GM19240 (cell line): Measurements from ENCODE around the gene CHRD.
"Not testable (repeated sequence)": the region's sequence is repeated elsewhere in the genome, so short reads cannot be mapped to it uniquely, and the experiment has no call there.

Source experiments
- DNase-seq: peaks from one replicate; pipeline ENCODE4 v3.0.0; 2011; ENCODE audit warnings: low spot score; ENCODE audit not compliant: insufficient read length

Gene CHRD

DNA sequence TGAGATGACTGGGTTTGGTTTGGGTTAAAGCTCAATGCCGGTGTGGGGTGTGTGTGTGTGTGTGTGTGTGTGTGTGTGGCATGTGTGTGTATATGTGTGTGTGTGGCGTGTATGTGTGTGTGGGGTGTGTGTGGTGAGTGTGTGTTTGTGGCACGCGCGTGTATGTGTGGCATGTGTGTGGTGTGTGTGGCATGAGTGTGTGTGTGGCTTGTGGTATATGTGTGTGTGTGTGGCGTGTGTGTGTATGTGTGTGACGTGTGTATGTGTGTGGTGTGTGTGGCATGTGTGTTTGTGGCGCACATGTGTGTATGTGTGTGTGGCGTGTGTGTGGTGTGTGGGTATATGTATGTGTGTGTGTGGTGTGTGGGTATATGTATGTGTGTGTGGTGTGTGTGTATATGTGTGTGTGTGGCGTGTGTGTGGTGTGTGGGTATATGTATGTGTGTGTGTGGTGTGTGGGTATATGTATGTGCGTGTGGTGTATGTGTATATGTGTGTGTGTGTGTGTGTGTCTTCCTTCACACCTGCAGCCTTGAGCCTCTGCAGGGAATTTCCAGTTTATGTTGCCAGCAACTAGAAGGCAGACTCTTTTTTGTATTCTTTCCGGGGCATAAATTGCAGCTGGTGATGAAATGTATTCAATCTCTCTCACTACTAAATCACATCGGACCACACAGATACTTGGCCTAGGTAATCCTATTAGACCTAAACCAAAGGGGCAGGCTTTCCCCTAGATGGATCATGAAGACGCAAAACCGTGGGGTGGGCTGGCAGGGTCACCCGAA lies 34.8 kb downstream of the CHRD start:
- no peak for DNase-seq

DNA sequence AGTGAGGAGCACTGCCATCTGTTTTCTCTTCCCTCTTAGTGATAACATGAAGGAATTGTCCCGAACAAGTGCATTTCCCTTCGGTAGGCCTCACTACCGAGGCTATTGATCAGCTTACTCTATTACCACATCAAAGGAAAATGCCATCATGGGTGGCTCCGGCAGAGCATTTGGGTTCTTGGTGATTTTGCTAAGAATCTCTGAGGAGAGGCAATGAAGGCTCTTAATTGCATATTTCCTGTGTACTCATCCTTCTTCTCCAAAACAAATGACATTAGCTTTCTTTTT lies 35.3 kb downstream of the CHRD start:
- DNase-seq = no peak

GRCh38 chr3:184417619-184418327 lies 37.9 kb downstream of the CHRD start:
- peak; percentile 57 for DNase-seq

DNA sequence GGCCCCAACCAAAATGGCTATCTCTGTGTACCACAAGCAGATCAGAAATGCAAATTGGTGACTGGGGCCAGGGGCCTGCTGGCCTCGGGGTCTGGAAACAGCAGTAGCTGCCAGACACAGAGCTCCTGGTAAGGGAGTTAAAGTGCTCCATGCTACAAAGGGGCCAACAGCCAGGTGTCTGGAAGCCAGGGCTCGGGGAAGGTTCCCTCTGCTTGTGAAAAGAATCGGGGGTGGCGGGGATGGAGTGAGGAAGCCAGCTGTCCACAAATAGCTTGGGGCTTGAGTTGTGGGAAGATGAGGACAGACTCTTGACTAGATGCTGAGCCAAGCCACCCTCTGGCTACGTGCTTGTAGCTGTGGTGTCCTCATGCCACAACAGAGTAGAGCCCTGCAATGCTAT lies 39.3 kb downstream of the CHRD start:
- no peak for DNase-seq

DNA sequence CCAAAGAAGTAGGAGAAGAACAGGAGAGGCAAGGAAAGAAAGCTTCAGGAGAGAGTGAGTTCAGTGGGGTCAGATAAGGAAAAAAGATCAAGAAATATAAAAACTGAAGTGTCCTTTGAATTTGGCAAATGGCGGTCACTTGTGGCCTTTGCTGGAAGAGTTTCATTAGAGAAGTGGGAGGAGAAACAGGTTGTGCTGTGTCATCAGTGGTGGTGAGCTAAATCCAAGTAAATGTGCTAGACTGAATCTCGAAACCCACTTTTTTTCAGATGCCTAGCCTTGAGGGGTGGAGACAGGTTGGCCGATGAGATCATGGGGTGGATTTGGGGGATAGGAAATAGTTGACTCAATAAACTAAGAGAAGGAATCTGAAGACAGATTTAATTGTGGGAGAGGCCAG lies 43.7 kb downstream of the CHRD start:
- DNase-seq = no peak

GRCh38 chr3:184426691-184427141 lies 46.9 kb downstream of the CHRD start:
- no peak for DNase-seq

DNA sequence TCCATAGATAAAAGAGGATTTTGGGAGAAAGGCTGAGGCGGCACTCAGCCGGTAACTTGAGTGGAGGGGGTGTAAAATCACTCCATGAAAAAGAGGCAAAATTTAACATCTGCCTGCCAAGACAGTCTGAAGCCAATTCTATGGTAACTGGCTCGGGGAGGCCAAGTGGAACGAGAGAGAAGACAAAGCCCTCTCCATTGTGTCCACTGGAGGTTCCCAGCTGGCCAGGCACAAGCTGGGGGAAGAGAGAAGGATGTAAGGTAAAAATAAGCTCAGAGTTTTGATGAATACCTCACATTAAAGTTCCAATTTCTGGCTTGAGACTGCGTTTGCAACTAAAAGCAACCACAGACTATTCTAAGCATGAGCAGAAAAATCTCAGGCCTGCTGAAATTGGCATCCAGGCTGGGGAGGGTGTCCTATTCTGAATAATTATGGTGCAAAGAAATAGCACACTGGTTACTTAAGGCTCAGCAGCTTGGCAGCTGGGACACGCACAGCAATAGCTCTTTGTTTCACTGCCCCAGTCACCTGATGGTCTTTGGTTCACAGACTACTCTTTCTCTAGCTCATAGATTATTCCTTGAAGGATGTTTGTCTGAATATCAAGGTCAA lies 48.8 kb downstream of the CHRD start:
- DNase-seq = no peak

DNA sequence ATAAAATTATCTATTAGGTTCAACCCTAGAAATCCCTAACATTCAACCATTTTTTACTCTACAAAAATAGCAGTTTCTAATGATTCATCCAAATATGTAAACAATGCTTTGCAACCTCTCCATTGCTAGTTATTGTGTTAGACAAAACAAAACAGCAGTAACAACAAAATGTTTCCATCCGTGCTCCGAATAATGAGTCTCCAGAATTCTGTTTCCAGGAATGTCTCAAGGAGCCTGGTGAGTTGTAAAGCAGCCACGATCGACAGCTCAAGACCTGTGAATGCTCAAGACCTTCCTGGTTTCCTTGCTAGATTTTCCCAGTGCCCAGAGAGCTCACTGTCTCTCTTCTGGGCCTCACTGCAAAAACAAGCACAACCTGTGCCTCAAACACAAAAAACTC lies 49.9 kb downstream of the CHRD start:
- no peak for DNase-seq

GRCh38 chr3:184430940-184431339 lies 51.1 kb downstream of the CHRD start:
- no peak for DNase-seq

DNA sequence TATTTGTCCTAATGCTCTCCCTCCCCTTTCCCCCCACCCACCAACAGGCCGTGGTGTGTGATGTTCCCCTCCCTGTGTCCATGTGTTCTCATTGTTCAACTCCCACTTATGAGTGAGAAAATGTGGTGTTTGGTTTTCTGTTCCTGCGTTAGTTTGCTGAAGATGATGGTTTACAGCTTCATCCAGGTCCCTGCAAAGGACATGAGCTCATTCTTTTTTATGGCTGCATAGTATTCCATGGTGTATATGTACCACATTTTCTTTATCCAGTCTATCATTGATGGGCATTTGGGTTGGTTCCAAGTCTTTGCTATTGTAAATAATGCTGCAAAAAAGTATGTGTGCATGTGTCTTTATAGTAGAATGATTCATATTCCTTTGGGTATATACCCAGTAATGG lies 53.3 kb downstream of the CHRD start:
- DNase-seq = not testable (repeated sequence)

DNA sequence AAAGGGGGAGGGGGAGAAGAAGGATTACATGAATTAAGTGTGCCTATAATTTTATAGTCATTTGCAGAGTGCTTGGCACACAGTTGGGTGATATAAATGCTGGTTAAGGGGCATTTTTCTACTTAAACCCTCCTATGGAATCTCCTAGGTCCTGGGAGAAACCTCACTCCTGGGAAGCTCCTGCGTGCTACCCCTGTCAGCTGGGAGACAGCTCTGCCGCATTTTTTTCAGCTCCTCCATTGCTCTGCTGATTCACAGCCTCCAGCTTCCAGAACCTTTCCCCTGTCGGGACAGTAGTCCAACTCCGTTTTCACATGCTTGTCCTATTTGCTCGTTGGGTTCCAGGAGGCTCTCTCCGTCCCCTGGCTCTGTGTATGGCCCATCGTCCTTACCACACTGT lies 59.2 kb downstream of the CHRD start:
- DNase-seq = no peak
